HT-29 (cell line): ENCODE measurements around the gene IL1F10. TPM values are rescaled to one million over a fixed set of nuclear protein-coding genes. Genes with fewer than 3 reads are reported as not detected.
A peak's percentile ranks its signal among the peaks of the same experiment; 100 is the strongest.

Experiments used
- DNase-seq: peaks from one replicate; pipeline ENCODE4 v3.0.0-alpha.2; 2015; ENCODE audit warnings: low spot score
- total RNA-seq: library from RNA; depleted of rRNA; stranded (reverse); fragments of >200 nt; shearing (Covaris generic); gene quantifications from 2 replicates; pipeline ENCODE4 v1.2.3, GENCODE V29; 2014

The IL1F10 gene
- total RNA-seq, 1 experiment from 2014 or later, result not detected

DNA sequence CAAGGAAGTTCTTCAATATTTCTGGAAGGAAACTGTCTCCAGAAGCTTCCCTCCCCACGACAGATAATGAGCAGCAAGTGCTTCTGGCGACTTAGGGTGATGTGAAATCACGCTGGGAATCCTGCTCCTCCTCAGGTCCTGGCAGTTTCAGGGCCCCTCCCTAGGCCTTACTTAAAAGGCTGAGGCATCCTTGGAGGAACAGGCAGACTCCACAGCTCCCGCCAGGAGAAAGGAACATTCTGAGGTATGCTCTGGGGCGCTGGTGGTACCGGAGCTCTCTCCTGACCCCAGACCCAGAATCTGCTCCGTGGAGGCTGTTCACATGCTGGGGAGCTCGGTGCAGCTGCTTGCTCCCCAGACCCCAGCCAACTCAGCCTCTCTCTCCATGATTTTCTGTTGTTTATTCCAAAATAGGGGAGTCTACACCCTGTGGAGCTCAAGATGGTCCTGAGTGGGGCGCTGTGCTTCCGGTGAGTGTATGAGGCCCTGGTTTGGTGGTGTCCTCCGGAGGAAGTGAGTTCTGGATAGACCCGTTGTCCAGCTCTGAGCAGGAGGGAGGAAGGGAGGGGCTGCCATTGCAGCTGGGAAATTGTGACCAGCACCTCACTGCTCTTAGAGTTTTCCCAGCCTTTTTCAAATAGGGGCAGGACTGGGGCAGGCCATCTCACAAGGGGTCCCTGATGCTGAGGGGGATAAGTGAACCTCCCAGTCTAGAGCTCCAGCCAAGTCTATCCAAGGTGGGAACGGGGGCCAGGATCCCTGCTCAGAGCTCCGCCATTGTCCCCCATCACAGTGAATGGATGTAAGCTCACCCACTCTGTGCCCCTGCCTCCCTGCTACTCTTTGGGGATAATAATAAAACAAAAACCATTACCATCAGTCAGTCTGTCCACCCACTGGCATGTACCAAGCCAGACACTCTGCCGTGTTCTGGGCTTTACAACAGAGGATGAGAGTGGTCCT lies 8.5 kb upstream of the IL1F10 start, which contains the start of gene IL36RN:
IL36RN (plus strand) TSS at position 201 of the 963 bp plus-strand sequence; CDS start at position 442, 241 bp downstream.
- no peak for DNase-seq

DNA sequence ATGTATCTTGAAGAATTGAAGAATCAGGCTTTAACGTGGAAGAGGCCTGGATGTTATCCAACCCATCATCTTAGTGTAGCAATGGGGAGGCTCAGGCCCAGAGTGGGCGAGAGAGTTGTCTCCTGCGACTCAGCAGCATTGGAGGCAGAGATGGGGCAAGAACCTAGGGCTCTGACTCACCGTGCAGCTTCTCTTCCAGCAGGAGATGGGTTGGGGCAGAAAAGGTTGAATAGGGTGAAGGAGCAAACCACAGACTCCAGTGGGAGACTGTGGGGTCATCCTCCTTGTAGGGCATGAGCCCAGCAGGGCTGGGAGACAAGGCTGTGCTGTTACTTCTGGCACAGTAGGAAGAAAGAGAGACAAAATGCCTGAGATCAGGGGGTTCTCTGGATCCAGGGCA lies 7.4 kb upstream of the IL1F10 start:
- no peak for DNase-seq

DNA sequence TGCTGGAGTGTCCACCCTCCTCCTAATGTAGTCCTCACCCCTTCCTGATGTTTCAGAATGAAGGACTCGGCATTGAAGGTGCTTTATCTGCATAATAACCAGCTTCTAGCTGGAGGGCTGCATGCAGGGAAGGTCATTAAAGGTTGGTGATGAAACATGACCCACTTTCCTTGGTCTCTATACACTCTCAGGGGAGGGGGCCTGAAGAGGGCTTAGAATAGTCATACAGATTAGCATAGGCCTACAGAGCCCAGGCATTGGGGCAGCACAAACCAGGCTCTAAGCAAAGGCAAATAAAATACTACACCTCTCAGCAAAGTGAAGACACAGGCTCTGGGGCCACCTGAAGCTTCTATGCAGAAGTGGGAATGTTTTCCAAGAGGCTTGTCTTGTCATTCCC lies 7.0 kb upstream of the IL1F10 start:
- no peak for DNase-seq

DNA sequence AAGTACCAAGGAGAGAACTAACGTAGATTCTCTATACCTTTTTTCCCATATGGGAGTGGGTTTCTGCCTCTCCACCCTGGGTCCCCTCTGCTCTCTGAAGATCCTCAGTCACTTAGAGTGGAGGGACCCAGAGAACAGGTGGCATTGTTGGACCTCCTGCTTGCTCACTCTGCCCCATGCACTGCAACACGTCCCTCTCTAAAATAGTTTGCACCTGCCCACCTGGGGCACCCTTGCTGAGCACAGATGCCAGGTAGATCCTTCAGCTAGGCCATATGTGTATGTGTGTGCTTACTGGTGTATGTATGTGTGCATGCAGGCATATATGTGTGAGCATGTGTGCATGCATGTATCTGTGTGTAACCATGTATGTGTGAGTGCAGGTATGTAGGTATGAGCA lies 6.5 kb upstream of the IL1F10 start:
- DNase-seq, result no peak

DNA sequence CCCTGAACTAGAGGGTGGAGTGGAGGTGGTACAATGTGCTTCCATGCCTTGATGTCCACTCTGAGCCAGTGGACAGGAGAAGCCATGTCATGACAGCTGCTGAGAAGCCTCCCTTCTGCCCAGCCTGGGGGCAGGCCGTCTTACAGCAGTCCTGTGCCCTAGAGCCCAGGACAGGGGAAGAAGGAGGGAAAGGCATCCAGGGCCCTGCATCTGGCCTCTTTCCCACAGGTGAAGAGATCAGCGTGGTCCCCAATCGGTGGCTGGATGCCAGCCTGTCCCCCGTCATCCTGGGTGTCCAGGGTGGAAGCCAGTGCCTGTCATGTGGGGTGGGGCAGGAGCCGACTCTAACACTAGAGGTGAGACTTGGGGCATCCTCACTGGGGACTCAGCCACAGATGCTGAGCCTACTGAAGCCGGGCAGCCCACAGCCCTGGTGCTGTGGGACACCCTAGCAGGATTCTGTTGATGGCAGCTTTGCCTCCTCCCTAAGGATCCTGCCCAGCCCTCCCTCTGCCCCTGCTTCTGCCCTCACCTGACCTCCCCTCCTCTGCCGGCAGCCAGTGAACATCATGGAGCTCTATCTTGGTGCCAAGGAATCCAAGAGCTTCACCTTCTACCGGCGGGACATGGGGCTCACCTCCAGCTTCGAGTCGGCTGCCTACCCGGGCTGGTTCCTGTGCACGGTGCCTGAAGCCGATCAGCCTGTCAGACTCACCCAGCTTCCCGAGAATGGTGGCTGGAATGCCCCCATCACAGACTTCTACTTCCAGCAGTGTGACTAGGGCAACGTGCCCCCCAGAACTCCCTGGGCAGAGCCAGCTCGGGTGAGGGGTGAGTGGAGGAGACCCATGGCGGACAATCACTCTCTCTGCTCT lies 5.6 kb upstream of the IL1F10 start:
- DNase-seq, result no peak

DNA sequence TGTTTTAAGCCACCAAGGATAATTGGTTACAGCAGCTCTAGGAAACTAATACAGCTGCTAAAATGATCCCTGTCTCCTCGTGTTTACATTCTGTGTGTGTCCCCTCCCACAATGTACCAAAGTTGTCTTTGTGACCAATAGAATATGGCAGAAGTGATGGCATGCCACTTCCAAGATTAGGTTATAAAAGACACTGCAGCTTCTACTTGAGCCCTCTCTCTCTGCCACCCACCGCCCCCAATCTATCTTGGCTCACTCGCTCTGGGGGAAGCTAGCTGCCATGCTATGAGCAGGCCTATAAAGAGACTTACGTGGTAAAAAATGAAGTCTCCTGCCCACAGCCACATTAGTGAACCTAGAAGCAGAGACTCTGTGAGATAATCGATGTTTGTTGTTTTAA lies 3.5 kb upstream of the IL1F10 start:
- no peak for DNase-seq

DNA sequence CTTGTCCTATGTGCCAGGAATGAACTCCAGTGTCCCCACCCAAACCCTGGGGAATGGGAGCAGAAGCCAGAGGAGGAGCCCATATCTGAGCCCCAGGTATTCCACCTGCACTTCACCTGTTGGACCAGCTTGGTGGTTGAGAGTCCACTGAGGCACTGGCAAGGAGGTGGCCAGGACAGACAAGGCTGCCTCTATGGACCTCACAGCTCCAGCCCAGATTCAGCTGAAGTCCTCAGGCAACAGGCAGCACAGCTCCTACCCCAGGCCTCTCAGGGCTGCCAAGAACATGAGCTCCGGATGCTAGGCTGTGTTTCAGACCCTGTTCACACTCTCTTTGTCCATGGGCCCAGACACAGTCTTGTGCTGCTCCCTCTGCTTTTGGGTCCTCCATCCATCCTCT lies 2.9 kb upstream of the IL1F10 start:
- DNase-seq, result no peak

DNA sequence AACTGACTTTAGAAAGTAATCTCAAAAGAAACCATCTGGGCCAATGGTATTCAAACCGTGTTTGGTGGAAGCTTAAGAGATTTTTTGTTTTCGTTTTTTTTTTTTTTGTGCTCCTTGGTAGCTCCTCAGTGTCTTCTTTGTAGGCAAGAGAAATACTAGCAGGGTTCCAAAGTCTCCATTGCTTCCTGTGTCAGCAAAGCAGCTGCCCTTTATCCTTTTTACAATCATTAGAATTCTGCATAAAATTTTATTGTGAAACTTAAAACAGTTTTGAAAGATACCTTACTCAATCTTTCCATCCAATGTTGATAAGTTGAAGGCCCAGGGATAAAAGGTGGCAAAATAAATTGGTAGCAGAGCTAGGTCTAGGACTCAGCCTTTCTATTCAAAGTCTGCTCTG lies 479 bp downstream of the IL1F10 start:
- DNase-seq, result no peak

DNA sequence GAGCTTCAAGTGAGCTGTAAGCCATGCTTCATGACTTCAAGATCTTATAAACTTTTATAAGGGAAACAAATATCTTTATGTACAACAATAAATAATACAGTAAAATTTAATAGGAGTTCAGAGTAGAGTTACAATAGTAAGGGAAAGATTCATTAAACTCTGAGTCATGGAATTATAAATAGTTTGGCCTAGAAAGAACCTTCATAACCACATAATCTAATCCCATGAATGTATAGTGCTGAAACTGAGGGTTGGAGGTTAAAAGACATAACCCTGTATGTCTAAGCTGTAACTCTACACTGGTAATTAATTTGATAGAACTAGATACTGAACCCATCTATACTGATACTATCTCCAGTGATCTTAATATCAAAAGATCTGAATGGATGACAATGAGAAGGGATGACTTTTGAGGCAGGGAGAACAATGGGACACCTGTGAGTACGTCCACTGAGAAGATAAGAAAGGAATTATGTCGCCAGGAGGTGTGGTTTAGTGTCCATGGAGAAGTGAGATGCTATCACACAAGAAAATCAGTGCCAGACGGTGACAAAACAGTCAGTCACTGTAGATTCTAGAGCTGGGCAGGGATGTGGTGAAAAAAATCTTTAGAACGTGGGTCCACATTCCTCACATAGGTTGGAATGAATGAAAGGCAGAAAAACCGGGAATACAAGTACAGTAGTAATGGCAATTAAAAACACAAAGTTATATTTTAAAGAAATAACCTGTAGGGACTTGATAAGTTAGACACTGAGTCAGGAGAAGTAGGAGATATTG lies 1.1 kb downstream of the IL1F10 start:
- peak; percentile 93 for DNase-seq

DNA sequence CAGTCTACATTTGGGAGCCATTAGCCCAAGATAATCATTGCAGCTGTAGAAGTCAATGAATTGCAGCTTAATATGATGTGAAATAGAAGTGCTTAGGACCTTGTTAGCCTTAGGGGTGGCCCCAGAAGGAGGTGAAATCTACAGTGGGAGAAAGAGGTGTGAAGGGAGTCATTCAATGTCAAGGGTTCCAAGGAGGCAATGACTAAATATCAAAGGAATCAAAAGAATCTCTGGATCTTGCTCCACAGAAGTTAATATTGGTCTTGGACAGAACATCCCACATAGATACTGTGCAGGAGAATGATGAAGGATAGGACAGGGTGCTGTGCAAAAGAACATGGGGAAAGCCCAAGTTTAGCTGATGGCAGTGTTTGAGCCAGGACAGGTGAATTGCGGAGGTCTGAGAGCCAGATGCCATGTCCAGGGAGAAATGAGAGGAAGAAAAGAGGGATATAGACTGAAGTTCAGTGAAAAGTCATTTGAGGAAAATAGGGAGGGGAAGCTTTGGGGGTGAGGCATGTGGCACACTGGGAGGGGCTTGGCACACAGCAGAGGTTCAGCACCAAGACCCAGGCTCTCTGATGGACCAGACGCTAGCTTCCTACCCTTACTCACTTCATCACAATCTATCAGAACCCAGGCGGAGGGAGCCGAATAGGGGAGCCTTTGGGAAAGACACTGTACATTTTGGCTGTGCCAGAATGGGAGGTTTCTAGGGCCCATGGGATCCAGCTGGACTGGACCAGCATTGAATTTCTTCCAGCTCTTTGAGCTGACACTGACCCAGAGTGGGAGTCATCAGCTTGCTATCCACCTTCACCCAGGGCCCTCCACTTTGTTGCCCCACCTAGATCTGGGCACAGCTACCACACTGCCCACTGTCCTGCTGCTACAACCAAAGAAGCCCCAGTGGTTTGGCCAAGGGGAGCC lies 2.2 kb downstream of the IL1F10 start:
- DNase-seq, result no peak

DNA sequence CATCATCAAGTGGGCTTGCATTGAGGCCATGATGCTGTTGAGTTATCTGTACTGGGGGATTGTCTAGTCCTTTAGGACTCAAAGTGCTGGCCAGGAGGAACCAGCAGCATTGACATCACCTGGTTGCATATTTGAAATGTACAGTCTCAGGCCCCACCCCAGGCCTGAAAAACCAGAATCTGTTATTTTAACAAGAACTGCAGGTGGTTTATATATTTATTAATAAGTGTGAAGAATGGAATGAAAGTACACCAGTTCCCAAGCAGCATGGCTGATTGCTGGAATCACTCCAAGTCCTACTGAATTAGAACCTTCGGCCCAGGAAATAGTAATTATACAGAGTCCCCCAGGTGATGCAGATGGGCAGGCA lies 2.8 kb downstream of the IL1F10 start:
- DNase-seq, result no peak

DNA sequence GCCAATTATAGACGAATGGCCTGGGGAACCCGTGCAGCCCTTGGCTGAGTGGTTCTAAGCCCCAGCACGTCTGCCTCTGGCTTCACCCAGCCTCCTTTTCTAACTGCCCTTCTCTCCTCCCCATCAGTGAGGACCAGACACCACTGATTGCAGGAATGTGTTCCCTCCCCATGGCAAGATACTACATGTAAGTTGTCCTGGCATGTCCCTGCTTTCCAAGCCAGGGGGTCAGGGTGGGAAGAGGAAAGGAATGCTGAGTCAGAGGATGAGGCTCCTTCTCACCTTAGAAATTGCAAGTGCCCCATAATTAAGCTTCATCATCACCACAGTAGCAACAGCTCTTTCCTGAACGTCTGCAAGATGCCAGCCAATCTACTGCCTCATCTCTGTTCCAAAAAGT lies 4.8 kb downstream of the IL1F10 start:
- DNase-seq, result no peak

DNA sequence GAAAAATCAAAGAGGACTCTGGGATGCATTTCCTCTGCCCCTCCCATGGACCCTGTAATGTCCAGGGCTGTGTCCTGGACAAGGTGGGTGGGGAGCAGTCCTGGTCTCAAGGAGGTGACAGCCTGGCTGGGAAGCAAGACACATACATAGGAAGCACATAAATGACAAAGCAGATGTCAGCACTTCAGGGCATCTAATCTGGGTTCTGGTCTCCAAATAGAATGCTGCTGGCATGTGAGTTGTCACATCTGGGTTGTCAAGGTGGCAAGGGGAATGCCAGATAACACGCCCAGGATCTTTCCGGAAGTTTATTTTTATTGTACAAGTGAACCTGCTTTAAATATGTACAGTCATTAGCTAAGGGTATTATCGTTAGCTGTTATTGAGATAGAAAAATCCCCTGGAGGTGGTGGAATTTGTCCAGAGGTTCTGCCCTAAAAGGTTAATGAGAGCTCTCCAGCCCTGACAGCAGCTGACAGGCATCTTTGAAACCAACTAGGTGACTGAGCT lies 5.6 kb downstream of the IL1F10 start:
- DNase-seq, result no peak

DNA sequence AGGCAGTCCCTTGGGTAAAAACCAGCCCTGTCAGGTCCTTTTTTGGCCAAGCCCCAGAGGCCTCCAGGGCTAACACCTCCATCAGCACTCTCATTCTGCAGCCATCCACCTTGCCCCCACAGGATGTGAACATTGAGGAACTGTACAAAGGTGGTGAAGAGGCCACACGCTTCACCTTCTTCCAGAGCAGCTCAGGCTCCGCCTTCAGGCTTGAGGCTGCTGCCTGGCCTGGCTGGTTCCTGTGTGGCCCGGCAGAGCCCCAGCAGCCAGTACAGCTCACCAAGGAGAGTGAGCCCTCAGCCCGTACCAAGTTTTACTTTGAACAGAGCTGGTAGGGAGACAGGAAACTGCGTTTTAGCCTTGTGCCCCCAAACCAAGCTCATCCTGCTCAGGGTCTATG lies 7.3 kb downstream of the IL1F10 start:
- peak; percentile 42 for DNase-seq

DNA sequence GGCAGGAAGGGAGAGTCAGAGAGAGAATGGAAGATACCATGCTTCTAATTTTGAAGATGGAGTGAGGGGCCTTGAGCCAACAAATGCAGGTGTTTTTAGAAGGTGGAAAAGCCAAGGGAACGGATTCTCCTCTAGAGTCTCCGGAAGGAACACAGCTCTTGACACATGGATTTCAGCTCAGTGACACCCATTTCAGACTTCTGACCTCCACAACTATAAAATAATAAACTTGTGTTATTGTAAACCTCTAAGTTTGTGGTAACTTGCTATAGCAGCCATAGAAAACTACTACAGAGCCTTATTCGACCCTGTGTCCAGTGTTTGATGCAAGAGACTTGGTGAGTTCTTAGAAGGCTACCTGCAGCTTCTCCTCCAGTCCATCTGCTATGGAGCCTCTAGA lies 7.8 kb downstream of the IL1F10 start:
- no peak for DNase-seq

DNA sequence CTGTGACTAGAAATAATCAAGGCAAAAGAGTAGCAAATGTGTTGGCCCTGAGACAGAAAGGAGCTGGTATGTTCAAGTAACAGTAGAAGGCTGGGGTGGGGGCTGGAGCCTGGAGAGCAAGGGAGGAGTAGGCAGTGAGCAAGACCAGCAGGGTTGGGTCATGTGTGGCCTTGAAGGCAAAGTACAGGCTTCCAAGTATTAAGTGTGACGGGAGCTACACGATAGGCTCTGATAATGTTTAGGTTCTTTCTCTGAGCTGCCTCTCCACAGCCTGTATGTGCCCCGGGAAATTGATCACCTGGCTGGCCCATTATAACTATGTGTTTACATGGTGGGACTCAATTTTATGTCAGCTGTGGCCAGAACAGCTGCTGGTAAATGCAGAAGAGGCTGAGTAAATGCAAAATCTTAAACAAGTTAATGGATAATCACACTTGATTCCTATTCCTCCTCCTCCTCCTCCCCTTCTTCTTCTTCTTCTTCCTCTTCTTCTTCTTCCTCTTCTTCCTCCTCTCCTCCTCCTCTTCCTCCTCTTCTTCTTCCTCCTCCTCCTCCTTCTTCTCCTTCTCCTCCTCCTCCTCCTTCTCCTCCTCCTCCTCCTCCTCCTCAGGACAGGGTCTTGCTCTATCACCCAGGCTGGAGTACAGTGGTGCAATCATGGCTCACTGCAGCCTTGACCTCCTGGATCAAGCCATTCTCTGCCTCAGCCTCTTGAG lies 9.3 kb downstream of the IL1F10 start:
- no peak for DNase-seq

DNA sequence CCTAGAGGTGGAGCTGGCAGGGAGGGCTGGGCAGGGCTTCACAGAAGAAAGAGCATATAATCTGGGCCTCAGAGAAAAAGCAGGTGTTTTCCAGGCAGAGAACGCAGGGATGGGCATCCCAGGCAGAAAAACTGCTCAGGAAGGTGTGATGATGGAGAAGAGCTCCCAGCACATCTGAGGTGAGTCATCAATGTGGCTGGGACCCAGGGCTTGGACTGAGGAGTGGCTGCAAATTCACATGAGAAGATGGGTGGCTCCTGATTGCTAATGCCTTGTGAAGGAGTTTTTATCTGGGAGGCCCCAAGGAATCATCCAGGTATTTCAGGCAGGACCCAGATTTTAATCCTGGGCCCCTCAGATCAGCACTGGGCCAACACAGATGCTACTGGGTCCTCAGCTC lies 10.2 kb downstream of the IL1F10 start:
- DNase-seq, result peak; percentile 81

DNA sequence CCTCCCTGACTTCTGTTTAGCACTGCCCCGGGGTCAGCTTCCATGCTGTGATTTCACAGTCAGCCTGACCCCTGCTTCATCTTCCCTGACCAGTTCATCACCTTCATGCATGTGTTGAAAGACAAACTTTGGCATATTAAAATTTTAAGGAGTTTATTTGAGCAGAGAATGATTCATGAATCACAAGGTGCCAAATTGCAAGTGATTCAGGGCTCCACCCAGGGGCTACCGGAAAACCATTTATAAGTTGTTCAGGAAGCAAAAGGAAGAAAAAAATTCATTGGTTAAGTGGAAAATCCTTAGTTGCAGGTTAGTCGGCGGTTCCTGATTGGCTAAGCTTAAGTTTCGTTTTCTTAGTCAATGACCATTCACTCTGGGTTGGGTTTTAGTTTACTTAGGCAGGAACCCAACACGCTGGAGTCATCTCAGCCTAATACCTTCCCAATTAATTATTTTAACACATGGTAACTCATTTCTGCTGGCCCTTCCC lies 10.6 kb downstream of the IL1F10 start:
- DNase-seq, result peak; percentile 92

DNA sequence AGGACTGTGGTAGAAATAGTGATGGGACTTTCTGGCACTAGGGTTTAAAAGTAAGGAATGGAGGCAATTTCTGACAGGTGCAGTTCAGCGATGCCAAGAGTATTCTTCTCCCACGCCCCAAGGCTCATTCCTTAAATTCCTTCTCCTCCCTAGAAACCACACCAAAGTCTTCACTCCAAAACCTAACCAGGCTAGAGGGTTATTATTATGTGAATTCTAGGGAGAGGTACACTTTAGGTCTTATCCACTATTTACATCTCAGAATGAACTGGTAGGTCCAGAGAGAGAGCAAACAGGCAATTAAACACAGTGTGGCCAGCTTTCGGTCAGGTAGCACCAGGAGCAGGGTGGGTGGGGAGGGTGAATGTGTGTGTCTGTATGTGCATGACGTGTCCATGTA lies 11.4 kb downstream of the IL1F10 start:
- DNase-seq, result peak; percentile 87

DNA sequence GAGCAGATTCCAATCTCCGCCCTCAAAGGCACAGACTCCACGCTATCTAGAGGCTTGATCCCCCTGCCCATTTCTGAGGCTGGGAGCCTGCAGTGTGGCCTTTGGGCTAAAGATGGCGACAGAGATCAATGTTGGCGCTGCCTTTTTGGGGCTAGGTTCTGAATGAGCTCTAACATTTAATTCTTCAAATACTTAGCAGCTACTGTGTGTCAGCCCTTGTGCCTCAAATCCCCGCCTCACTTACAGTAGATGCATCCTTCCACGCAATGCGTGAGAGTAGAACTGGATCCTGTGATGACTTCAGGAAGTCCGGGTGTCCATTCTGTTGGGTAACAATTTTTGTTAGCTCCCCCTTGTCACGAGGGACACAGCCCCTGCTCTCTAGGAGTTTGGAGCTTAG lies 12.4 kb downstream of the IL1F10 start:
- peak; percentile 72 for DNase-seq
